SIG-M5 (cell line): Measurements from ENCODE around the gene KSR1.

Experiments used
- DNase-seq: peaks from one replicate; lab custom pipeline; 2025; lab: John Stamatoyannopoulos, UW

KSR1 gene

GRCh38 chr17:27569884-27570577 is 113.8 kb downstream of the KSR1 start:
- DNase-seq: no peak

- DNase-seq: no peak
These were observed 114.3 kb downstream of the KSR1 start for GRCh38 chr17:27570578-27570914.

- DNase-seq: no peak
These were observed 115.5 kb downstream of the KSR1 start for GRCh38 chr17:27571563-27572352.

- no peak for DNase-seq
These were observed 116.4 kb downstream of the KSR1 start for GRCh38 chr17:27572665-27573064.

GRCh38 chr17:27573548-27573947 is 117.3 kb downstream of the KSR1 start:
- DNase-seq: no peak

- no peak for DNase-seq
These were observed 117.8 kb downstream of the KSR1 start for GRCh38 chr17:27573971-27574525.

GRCh38 chr17:27575096-27575911 is 119.1 kb downstream of the KSR1 start:
- no peak for DNase-seq

- no peak for DNase-seq
These were observed 119.6 kb downstream of the KSR1 start for GRCh38 chr17:27575912-27576252.

- no peak for DNase-seq
These were observed 120.3 kb downstream of the KSR1 start for GRCh38 chr17:27576477-27577083.

GRCh38 chr17:27577121-27577761 is 121.0 kb downstream of the KSR1 start:
- DNase-seq: no peak

GRCh38 chr17:27577884-27578717 is 121.9 kb downstream of the KSR1 start:
- DNase-seq: no peak

GRCh38 chr17:27578718-27579085 is 122.5 kb downstream of the KSR1 start:
- no peak for DNase-seq

GRCh38 chr17:27579304-27579703 is 123.1 kb downstream of the KSR1 start:
- no peak for DNase-seq

GRCh38 chr17:27579897-27580321 is 123.7 kb downstream of the KSR1 start:
- DNase-seq: no peak

- DNase-seq: no peak
These were observed 124.8 kb downstream of the KSR1 start for GRCh38 chr17:27581016-27581415.

GRCh38 chr17:27582696-27583095 is 126.4 kb downstream of the KSR1 start:
- no peak for DNase-seq

GRCh38 chr17:27585153-27585681 is 129.0 kb downstream of the KSR1 start:
- DNase-seq: no peak

GRCh38 chr17:27585792-27586191 is 129.5 kb downstream of the KSR1 start:
- DNase-seq: no peak

- no peak for DNase-seq
These were observed 130.0 kb downstream of the KSR1 start for GRCh38 chr17:27586203-27586721.

GRCh38 chr17:27588354-27588753 is 132.1 kb downstream of the KSR1 start:
- no peak for DNase-seq
